NCI-H1092 (cell line): ENCODE data around the gene OSBPL6.
A peak's percentile ranks its signal among the peaks of the same experiment; 100 is the strongest.

ENCODE experiments used
- DNase-seq: peaks from one replicate; lab custom pipeline; 2025; lab: John Stamatoyannopoulos, UW

Gene OSBPL6

DNA sequence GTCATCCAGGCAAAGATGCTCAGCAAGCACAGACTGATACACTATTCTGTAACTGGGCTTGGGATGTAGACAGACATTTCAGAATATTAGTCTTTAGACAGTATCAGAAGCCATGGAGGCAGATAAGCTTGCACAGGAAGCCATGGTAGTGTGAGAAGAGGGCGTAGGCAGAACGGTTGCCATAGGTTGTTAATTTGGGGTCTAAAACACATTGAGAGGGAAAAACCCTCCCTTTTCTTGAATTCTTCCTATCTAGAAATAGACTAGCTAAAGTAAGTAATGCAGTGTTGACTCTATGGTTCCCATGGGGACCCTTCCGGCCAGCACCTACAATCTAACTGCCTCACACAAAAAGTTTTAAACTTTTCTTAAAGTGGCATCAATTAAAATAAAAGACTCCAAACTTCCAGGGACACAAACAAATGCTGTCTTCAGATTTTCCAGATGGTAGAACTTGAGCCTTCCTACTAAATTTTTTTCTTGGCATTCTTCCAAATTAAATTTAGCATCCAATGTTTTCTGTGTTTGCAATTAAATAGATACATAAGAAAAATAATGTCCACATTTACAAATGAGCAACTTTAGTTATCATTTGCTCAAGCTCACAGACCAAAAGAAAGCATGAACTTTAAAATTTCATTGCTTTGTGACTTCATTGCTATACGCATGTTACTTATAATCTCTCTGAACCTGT is 254.8 kb downstream of the OSBPL6 start:
- DNase-seq = no peak

DNA sequence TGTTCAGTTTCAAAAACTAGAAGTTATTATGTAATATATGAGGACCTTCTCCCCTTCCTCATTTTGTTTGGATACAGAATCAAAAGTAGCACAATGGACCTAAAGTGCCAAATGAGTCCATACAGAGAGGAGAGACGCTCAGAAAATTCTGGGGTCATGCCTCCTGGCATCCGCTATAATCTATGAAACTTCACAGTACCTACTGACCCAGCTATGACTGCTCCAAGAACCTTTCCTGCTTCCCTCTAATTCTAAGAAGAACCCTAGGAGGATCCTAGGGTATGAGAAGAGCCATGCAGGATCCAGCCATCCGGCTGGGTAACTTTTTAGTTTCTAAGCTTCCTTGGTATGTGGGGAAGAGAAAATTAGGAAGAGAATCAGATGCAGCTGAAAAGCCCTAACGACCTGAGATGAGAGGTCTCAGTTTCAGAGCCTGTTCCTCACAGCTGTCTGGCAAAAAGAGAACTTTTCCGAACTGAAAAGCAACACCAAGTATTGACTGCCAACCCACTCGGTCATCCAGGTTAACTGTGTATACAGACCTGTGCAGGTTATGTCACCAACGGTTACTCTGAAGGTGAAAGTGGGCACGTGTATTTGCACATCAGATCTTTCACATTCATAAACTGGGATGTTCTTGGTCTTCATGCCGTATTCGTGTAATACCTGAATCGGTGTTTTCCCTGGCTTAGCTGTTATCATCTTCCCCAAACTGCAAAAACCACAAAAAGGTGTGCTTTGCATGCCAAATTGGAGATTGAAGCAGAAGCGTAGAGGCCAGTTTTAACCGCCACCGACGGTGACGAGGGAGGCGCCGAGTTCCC is 255.6 kb downstream of the OSBPL6 start:
- DNase-seq = no peak

DNA sequence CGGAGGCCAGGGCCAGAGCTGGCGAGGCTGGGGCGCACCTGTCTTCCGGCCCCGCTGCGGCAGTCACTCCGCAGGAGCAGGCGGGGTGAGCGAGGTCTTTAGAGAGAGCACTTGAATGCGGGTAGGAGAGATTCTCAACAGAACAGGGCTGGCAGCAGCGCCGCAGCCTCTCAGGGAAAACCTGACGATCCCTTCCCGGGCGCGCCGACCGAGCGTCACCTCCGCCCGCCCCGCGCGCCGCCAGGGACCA is 256.1 kb downstream of the OSBPL6 start:
- no peak for DNase-seq

DNA sequence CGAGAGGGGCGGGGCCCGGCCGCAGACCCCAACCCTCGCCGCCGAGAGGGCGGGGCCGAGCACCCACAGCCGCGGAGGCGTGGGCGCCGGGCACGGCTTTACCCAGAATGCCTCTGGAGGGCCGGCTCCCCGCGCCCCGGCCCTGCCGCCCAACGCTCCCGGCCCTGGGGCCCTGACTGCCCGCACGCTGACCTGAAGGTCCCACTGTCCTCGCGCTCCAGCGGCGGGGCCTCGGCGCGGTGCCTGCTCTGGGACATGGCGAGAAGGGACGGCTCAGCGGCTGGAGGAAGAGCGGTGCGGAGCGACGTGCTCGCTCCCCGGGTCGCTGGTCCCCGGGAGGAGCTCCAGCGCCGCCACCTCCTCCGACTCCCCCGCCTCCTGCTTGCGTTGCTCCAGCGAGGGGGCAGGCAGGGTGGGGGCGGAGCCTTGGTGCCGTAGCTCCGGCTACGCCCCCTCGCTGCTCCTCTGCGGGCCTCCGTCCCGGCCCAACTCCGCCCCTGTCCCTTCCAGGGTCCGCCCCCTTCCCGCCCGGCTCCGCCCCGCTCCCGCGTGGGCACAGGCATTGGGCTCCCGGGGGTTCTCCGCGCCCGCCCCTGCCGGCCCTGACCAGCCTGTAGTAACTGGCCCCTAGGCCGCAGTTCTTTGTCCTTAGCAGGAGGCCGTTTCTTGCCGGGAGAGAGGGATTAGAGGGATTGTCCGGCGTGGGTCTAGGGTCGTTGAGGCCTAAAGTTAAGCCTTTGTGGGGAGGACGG is 256.6 kb downstream of the OSBPL6 start, which contains the start of the genes PJVK and PRKRA:
Gene PJVK, plus strand, starts transcription at position 605 of the 752 bp plus-strand sequence. CDS start 2,032 bp downstream, outside the sequence.
Gene PRKRA, minus strand, starts transcription at position 402 of the 752 bp plus-strand sequence. Its CDS starts 145 bp downstream, at position 257.
- peak; percentile 91 for DNase-seq

DNA sequence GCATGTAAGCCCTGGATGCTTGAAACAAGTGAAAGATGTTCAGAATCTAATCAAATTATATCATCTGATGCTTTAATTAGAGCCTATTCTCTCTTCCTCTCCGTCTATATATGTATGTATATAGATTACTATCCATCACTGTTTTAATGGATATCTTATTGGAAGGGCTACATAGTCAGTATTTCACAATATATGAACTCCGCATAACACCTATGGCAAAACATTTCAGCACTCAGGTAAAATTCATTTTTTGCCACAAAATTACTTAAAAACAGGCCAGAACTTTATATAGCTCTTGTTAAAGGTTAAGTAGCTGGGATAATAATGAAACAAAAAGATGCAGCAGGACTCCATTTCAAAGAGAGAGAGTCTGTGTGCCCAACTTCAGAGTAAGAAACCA is 258.0 kb downstream of the OSBPL6 start:
- no peak for DNase-seq
